Suprapubic skin (tissue), 4 donors: ENCODE measurements around the gene ANTXR1.

Experiments used
- EP300 ChIP-seq: sonication (generic); formaldehyde crosslinking; IDR thresholded peaks from one replicate; pipeline ENCODE4 v1.6.1; 2017; ENCODE audit warnings: antibody characterized with exemption
- POLR2A ChIP-seq, 2 donors: fragments of 450-650 bp; IDR thresholded peaks; one replicate each; pipeline ENCODE4 v1.6.1; 2017; ENCODE audit warnings: antibody characterized with exemption in 2 of 2, mild to moderate bottlenecking in 2 of 2, moderate library complexity in 2 of 2
- POLR2AphosphoS5 ChIP-seq, 3 donors: sonication (generic); formaldehyde crosslinking; IDR thresholded peaks; one replicate each; pipeline ENCODE4 v1.6.1; 2017; ENCODE audit warnings: antibody characterized with exemption in 3 of 3
- TF ChIP-seq, protein P1 (sequence below), 2 donors: fragments of 200-600 bp in 1 of 2; fragments of 450-650 bp in 1 of 2; sonication (generic) in 1 of 2; IDR thresholded peaks; one replicate each; pipeline ENCODE4 v1.5.1; 2016 to 2019; ENCODE audit warnings: antibody characterized with exemption in 2 of 2, mild to moderate bottlenecking in 1 of 2, moderate library complexity in 1 of 2

- TF ChIP-seq, protein P1, sequence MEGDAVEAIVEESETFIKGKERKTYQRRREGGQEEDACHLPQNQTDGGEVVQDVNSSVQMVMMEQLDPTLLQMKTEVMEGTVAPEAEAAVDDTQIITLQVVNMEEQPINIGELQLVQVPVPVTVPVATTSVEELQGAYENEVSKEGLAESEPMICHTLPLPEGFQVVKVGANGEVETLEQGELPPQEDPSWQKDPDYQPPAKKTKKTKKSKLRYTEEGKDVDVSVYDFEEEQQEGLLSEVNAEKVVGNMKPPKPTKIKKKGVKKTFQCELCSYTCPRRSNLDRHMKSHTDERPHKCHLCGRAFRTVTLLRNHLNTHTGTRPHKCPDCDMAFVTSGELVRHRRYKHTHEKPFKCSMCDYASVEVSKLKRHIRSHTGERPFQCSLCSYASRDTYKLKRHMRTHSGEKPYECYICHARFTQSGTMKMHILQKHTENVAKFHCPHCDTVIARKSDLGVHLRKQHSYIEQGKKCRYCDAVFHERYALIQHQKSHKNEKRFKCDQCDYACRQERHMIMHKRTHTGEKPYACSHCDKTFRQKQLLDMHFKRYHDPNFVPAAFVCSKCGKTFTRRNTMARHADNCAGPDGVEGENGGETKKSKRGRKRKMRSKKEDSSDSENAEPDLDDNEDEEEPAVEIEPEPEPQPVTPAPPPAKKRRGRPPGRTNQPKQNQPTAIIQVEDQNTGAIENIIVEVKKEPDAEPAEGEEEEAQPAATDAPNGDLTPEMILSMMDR (IDR thresholded peaks at IDR 0.05) = no peak
- TF ChIP-seq POLR2AphosphoS5 (IDR thresholded peaks at IDR 0.05) = peak in 2 of 3 donors; percentile 63 to 70
- TF ChIP-seq POLR2A (IDR thresholded peaks at IDR 0.05) = no peak
- no peak for TF ChIP-seq EP300
These were observed 70.3 kb downstream of the ANTXR1 start for GRCh38 chr2:69083235-69083748.
